ENCODE measurements around the gene MTRR. TPM values are rescaled to one million over a fixed set of nuclear protein-coding genes. Genes with fewer than 3 reads are reported as not detected.

Gene MTRR
- total RNA-seq, 1 experiment from 2014 or later: 46.9 TPM

DNA sequence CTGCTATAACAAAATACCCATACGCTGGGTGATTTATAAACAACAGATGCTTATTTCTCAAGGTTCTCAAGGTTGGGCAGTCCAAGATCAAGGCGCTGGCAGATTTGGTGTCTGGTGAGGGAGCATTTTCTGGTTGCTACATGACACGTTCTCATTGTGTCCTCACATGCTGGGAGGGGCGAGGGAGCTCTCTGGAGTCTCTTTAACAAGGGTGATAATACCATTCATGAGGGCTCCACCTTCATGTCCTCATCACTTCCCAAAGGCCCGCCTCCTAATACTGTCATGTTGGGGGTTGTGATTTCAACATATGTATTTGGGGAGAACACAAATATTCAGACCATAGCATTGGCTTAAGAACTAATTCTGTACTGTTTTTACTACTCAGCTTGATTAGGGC, 22.6 kb upstream of the MTRR start:
- H3K27ac Mint-ChIP-seq: no peak overlapping the region
- CTCF ChIA-PET: no interaction called here

DNA sequence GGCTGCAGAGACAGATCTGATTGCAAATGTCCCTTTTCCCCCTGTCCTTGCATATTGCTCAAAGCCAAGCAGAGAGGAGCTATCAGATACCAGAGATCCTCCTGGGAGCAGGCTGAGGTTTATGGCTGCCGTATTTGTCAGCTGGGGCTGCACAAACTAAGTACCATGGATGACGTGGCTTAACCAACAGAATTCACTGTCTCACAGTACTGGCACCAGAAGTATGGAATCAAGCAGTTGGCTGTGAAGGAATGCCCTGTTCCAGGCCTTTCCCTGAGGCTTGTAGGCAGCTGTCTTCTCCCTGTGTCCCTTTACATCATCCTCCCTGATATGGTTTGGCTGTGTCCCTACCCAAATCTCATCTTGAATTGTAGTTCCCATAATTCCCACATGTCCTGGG, 20.7 kb upstream of the MTRR start:
- Mint-ChIP-seq H3K9me3 (0 out of 2 replicates have a peak, but pooled peaks cover 2% of the 10 kb centered on the region), H3K27ac (no peak overlapping the region), H3K27me3 (ENCODE audit: low read depth) (peaks cover 85% of the 10 kb centered on the region), H3K4me1 (peaks cover 7% of the 10 kb centered on the region), H3K36me3 (no peaks in the 10 kb centered on the region), H3K4me3 (no peak overlapping the region)
- ChIA-PET POLR2A (no interaction called here), CTCF (no interaction called here)
- ATAC-seq: no peak
- no peak for DNase-seq (ENCODE audit: low spot score)
- TF ChIP-seq, protein P1, sequence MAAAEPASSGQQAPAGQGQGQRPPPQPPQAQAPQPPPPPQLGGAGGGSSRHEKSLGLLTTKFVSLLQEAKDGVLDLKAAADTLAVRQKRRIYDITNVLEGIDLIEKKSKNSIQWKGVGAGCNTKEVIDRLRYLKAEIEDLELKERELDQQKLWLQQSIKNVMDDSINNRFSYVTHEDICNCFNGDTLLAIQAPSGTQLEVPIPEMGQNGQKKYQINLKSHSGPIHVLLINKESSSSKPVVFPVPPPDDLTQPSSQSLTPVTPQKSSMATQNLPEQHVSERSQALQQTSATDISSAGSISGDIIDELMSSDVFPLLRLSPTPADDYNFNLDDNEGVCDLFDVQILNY (CRISPR knock-in tag; IDR thresholded peaks at IDR 0.05): no peak

More for the DNA sequence above, 22.6 kb upstream of the MTRR start:
- Mint-ChIP-seq H3K36me3 (no peaks in the 10 kb centered on the region), H3K9me3 (peaks cover 3% of the 10 kb centered on the region), H3K4me3 (no peak overlapping the region), H3K4me1 (peaks cover 6% of the 10 kb centered on the region), H3K27me3 (ENCODE audit: low read depth) (peaks cover 70% of the 10 kb centered on the region)
- no peak for TF ChIP-seq ZBTB21 (CRISPR knock-in tag; IDR thresholded peaks at IDR 0.05; ENCODE audit: borderline replicate concordance)
- no peak for TF ChIP-seq MXD4 (CRISPR knock-in tag; IDR thresholded peaks at IDR 0.05; ENCODE audit: borderline replicate concordance)
- TF ChIP-seq, protein P2, sequence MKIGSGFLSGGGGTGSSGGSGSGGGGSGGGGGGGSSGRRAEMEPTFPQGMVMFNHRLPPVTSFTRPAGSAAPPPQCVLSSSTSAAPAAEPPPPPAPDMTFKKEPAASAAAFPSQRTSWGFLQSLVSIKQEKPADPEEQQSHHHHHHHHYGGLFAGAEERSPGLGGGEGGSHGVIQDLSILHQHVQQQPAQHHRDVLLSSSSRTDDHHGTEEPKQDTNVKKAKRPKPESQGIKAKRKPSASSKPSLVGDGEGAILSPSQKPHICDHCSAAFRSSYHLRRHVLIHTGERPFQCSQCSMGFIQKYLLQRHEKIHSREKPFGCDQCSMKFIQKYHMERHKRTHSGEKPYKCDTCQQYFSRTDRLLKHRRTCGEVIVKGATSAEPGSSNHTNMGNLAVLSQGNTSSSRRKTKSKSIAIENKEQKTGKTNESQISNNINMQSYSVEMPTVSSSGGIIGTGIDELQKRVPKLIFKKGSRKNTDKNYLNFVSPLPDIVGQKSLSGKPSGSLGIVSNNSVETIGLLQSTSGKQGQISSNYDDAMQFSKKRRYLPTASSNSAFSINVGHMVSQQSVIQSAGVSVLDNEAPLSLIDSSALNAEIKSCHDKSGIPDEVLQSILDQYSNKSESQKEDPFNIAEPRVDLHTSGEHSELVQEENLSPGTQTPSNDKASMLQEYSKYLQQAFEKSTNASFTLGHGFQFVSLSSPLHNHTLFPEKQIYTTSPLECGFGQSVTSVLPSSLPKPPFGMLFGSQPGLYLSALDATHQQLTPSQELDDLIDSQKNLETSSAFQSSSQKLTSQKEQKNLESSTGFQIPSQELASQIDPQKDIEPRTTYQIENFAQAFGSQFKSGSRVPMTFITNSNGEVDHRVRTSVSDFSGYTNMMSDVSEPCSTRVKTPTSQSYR (CRISPR knock-in tag; IDR thresholded peaks at IDR 0.05): no peak
- TF ChIP-seq EMX1 (CRISPR knock-in tag; IDR thresholded peaks at IDR 0.05): no peak
- TF ChIP-seq IRF2 (CRISPR knock-in tag; IDR thresholded peaks at IDR 0.05; ENCODE audit: borderline replicate concordance, low read depth): no peak
- TF ChIP-seq, protein P3, sequence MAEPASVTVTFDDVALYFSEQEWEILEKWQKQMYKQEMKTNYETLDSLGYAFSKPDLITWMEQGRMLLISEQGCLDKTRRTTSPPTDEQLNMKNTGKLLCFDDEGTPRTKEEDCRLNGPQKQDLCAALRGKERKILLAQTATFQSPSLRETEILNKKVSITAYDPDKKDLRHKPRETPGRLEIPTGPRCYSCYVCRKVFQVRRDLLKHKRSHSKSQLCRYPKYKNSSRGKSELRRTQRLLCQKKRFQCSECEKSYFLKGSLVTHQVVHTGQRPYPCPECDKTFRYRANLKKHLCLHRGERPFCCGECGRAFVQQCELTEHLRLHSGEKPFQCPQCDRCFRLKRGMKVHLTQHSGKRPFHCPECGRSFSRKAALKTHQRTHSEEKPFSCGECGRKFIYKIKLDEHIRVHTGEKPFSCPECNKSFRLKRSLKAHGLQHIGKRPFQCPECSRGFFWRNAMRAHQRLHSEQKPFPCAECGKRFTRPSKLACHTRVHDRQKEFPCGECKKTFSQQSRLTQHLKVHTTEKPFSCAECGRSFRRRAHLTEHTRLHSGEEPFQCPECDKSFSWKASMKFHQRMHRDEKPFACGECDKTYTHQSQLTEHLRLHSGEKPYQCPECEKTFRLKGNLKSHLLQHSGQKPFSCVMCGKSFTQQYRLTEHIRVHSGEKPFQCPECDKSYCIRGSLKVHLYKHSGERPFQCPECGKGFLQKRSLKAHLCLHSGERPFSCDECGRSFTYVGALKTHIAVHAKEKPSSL (CRISPR knock-in tag; conservative IDR thresholded peaks at IDR 0.05): no peak
- no peak for TF ChIP-seq KAT7 (CRISPR knock-in tag; IDR thresholded peaks at IDR 0.05; ENCODE audit: borderline replicate concordance)
- no peak for TF ChIP-seq ZNF396 (CRISPR knock-in tag; IDR thresholded peaks at IDR 0.05; ENCODE audit: borderline replicate concordance)
- no peak for TF ChIP-seq GTF2I (CRISPR knock-in tag; conservative IDR thresholded peaks at IDR 0.05)
- no peak for TF ChIP-seq FOXJ3 (CRISPR knock-in tag; IDR thresholded peaks at IDR 0.05; ENCODE audit: borderline replicate concordance)
- TF ChIP-seq, protein P4, sequence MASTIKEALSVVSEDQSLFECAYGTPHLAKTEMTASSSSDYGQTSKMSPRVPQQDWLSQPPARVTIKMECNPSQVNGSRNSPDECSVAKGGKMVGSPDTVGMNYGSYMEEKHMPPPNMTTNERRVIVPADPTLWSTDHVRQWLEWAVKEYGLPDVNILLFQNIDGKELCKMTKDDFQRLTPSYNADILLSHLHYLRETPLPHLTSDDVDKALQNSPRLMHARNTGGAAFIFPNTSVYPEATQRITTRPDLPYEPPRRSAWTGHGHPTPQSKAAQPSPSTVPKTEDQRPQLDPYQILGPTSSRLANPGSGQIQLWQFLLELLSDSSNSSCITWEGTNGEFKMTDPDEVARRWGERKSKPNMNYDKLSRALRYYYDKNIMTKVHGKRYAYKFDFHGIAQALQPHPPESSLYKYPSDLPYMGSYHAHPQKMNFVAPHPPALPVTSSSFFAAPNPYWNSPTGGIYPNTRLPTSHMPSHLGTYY (CRISPR knock-in tag; IDR thresholded peaks at IDR 0.05): no peak
- no peak for TF ChIP-seq SOX15 (CRISPR knock-in tag; IDR thresholded peaks at IDR 0.05)
- TF ChIP-seq, protein P5, sequence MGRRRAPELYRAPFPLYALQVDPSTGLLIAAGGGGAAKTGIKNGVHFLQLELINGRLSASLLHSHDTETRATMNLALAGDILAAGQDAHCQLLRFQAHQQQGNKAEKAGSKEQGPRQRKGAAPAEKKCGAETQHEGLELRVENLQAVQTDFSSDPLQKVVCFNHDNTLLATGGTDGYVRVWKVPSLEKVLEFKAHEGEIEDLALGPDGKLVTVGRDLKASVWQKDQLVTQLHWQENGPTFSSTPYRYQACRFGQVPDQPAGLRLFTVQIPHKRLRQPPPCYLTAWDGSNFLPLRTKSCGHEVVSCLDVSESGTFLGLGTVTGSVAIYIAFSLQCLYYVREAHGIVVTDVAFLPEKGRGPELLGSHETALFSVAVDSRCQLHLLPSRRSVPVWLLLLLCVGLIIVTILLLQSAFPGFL (CRISPR knock-in tag; IDR thresholded peaks at IDR 0.05; ENCODE audit: borderline replicate concordance): no peak
- POLR2A ChIA-PET: no interaction called here
- DNase-seq (ENCODE audit: low spot score) (no peak), ATAC-seq (no peak)

All from WTC11 (cell line).